ENCODE measurements around the gene DLD.

- TF ChIP-seq EZH2 (IDR thresholded peaks at IDR 0.05; ENCODE audit: low read depth, unreplicated experiment), result no peak
- TF ChIP-seq CTCF (conservative IDR thresholded peaks at IDR 0.05; ENCODE audit: low read depth in 2 of 2), result no peak
- no peak for TF ChIP-seq POLR2AphosphoS5 (IDR thresholded peaks at IDR 0.05; ENCODE audit: low read depth)
- no peak for TF ChIP-seq REST (IDR thresholded peaks at IDR 0.05; ENCODE audit: unreplicated experiment)
- TF ChIP-seq NANOG (IDR thresholded peaks at IDR 0.05; ENCODE audit: borderline replicate concordance), result no peak
- no peak for TF ChIP-seq STAT1 (IDR thresholded peaks at IDR 0.05; ENCODE audit: unreplicated experiment)
These were observed 40.9 kb downstream of the DLD start for GRCh38 chr7:107931740-107932515.

All from GM23338 (cell line).